ENCODE data around the gene XRN2. TPM values are rescaled to one million over a fixed set of nuclear protein-coding genes. Genes with fewer than 3 reads are reported as not detected.

XRN2 gene
- total and polyA plus RNA-seq, 12 donors = 12.9 to 89.6 (median 65.5) TPM

GRCh38 chr20:21393166-21393565 is 90.0 kb downstream of the XRN2 start:
- intact Hi-C loops (cut with DNase I) = no loop called here
- Histone ChIP-seq H3K36me3 (replicated peaks in 1 of 2) (peaks cover 0 to 15% of the 10 kb centered on the region in 2 donors), H3K9me3 (replicated peaks in 1 of 3) (no peaks in the 10 kb centered on the region), H3K4me3 (no peak overlapping the region), H3K4me1 (replicated peaks in 1 of 2) (peaks cover 0 to 22% of the 10 kb centered on the region in 2 donors), H3K27me3 (peaks cover 63% of the 10 kb centered on the region), H3K27ac (no peak overlapping the region)
- WGBS, 4 donors = 38 to 54% (median 43%) methylated on average over 4 of the region's 4 CpGs
- TF ChIP-seq CTCF (IDR thresholded peaks at IDR 0.05) = no peak
- no peak for TF ChIP-seq POLR2A (IDR thresholded peaks at IDR 0.05)
- no peak for DNase-seq

- intact Hi-C loops (cut with DNase I) = no loop called here
- DNase-seq = no peak
- H3K36me3 ChIP-seq (replicated peaks in 1 of 2) = peaks cover 0 to 11% of the 10 kb centered on the region in 2 donors
- H3K27me3 ChIP-seq = peaks cover 71% of the 10 kb centered on the region
- no peaks in the 10 kb centered on the region for H3K9me3 ChIP-seq (replicated peaks in 1 of 3)
- H3K4me3 ChIP-seq = no peak overlapping the region
- H3K4me1 ChIP-seq (replicated peaks in 1 of 2) = peaks cover 0 to 14% of the 10 kb centered on the region in 2 donors
- 49 to 53% (median 50%) methylated on average over 4 of the region's 4 CpGs for WGBS, 4 donors
- TF ChIP-seq CTCF (IDR thresholded peaks at IDR 0.05) = no peak
- no peak for TF ChIP-seq POLR2A (IDR thresholded peaks at IDR 0.05)
- no peak overlapping the region for H3K27ac ChIP-seq
These were observed 90.8 kb downstream of the XRN2 start for GRCh38 chr20:21393816-21394519.

- TF ChIP-seq POLR2A (IDR thresholded peaks at IDR 0.05) = no peak
- TF ChIP-seq CTCF (IDR thresholded peaks at IDR 0.05) = no peak
- WGBS, 4 donors = 19 to 33% (median 24%) methylated on average over 3 of the region's 3 CpGs
- Histone ChIP-seq H3K4me3 (no peak overlapping the region), H3K4me1 (replicated peaks in 1 of 2) (peaks cover 0 to 10% of the 10 kb centered on the region in 2 donors), H3K36me3 (replicated peaks in 1 of 2) (peaks cover 0 to 6% of the 10 kb centered on the region in 2 donors), H3K27me3 (peaks cover 76% of the 10 kb centered on the region), H3K9me3 (replicated peaks in 1 of 3) (no peaks in the 10 kb centered on the region), H3K27ac (no peak overlapping the region)
- DNase-seq = no peak
- intact Hi-C loops (cut with DNase I) = no loop called here
These were observed 91.4 kb downstream of the XRN2 start for GRCh38 chr20:21394551-21394950.

GRCh38 chr20:21395051-21395665 is 92.0 kb downstream of the XRN2 start:
- peaks cover 82% of the 10 kb centered on the region for H3K27me3 ChIP-seq
- 25 to 35% (median 30%) methylated on average over 6 of the region's 6 CpGs for WGBS, 4 donors
- no peak for DNase-seq
- no peak overlapping the region for H3K4me3 ChIP-seq
- no peaks in the 10 kb centered on the region for H3K9me3 ChIP-seq (replicated peaks in 1 of 3)
- TF ChIP-seq CTCF (IDR thresholded peaks at IDR 0.05) (no peak), POLR2A (IDR thresholded peaks at IDR 0.05) (no peak)
- peaks cover 0 to 10% of the 10 kb centered on the region in 2 donors for H3K4me1 ChIP-seq (replicated peaks in 1 of 2)
- intact Hi-C loops (cut with DNase I) = no loop called here
- H3K27ac ChIP-seq = no peak overlapping the region
- H3K36me3 ChIP-seq (replicated peaks in 1 of 2) = peaks cover 0 to under 1% of the 10 kb centered on the region in 2 donors

Measured in adrenal gland (tissue), 12 donors.